Panc1 (cell line): ENCODE measurements around the gene IGFL3. TPM values are rescaled to one million over a fixed set of nuclear protein-coding genes. Genes with fewer than 3 reads are reported as not detected.

Experiments
- ATAC-seq: fragments of 200-7000 bp; cut with Tn5 transposase; 2 replicates; pipeline ENCODE4 v1.9.1; 2020; ENCODE audit warnings: mild to moderate bottlenecking, moderate library complexity
- BruUV-seq: library from RNA; stranded (reverse); fragments of 400-500 nt; replicated peaks from 2 replicates; lab custom pipeline; 2021; lab: Mats Ljungman, UMichigan
- CTCF ChIA-PET: fragments of 300-600 bp; sonication (Branson Sonifier 250); formaldehyde crosslinking; loops from one replicate; lab custom pipeline; 2022; ENCODE audit warnings: antibody characterized with exemption; lab: Charles Lee
- POLR2A ChIA-PET: fragments of 300-600 bp; sonication (Branson Sonifier 250); formaldehyde crosslinking; loops from one replicate; lab custom pipeline; 2022; ENCODE audit warnings: antibody characterized with exemption; lab: Charles Lee
- DNase-seq: peaks from one replicate; pipeline ENCODE4 v3.0.0-alpha.2; 2010; ENCODE audit warnings: low read depth, low spot score
- H3K27ac ChIP-seq: 2 replicates; pipeline ENCODE4 v1.5.1; 2011; ENCODE audit warnings: mild to moderate bottlenecking, low read length, inconsistent platforms
- H3K27me3 ChIP-seq: fragments of 200-500 bp; sonication (Bioruptor generic); 2 replicates; pipeline ENCODE4 v1.6.0; 2014; ENCODE audit warnings: low read length, inconsistent platforms; ENCODE audit not compliant: control insufficient read depth, insufficient read depth
- H3K36me3 ChIP-seq: fragments of 200-500 bp; sonication (Bioruptor generic); 2 replicates; pipeline ENCODE4 v1.5.1; 2014; ENCODE audit warnings: inconsistent platforms, mild to moderate bottlenecking, low read length, moderate library complexity; ENCODE audit not compliant: control insufficient read depth, insufficient read depth
- H3K4me1 ChIP-seq: 2 replicates; pipeline ENCODE4 v1.5.1; 2011; ENCODE audit warnings: inconsistent platforms, mild to moderate bottlenecking, low read length, moderate library complexity; ENCODE audit not compliant: control insufficient read depth, insufficient read depth
- H3K4me3 ChIP-seq, 2 experiments: 2 replicates each; pipeline ENCODE4 v1.5.1; 2011 to 2012; ENCODE audit warnings: low read depth in 2 of 2, low read length in 2 of 2, mild to moderate bottlenecking in 2 of 2, inconsistent platforms in 1 of 2, moderate library complexity in 1 of 2
- H3K9me3 ChIP-seq: fragments of 200-500 bp; sonication (Bioruptor generic); 2 replicates; pipeline ENCODE4 v1.5.1; 2014; ENCODE audit warnings: low read depth, mild to moderate bottlenecking, inconsistent platforms, low read length, moderate library complexity; ENCODE audit not compliant: control insufficient read depth, insufficient read depth
- CTCF ChIP-seq: fragments of 450-650 bp; IDR thresholded peaks from 2 replicates; pipeline ENCODE4 v1.5.1; 2017; ENCODE audit warnings: mild to moderate bottlenecking
- POLR2AphosphoS5 ChIP-seq: IDR thresholded peaks from 2 replicates; pipeline ENCODE4 v1.6.1; 2012; ENCODE audit warnings: mild to moderate bottlenecking, low read depth, low read length, moderate library complexity
- SIN3A ChIP-seq: IDR thresholded peaks from 2 replicates; pipeline ENCODE4 v1.6.1; 2012; ENCODE audit warnings: low read depth, mild to moderate bottlenecking, low read length, moderate library complexity, borderline replicate concordance; ENCODE audit not compliant: insufficient read depth
- TCF7L2 ChIP-seq: IDR thresholded peaks from 2 replicates; pipeline ENCODE4 v1.6.1; 2011; ENCODE audit warnings: mild to moderate bottlenecking, low read depth, low read length, inconsistent platforms
- in situ Hi-C: cut with HindIII; loops from 2 replicates; pipeline ENCODE4 v1.10.0; 2016; ENCODE audit warnings: low sequenced_read_pairs, low pct_unique_long_range_greater_than_20kb
- intact Hi-C: fragments of 100-400 bp; cut with micrococcal nuclease; formaldehyde crosslinking; loops from one replicate; pipeline ENCODE4 v1.10.0; 2022; ENCODE audit not compliant: unreplicated experiment
- total RNA-seq: library from RNA; stranded (reverse); gene quantifications from one replicate; pipeline ENCODE4 v1.2.1, GENCODE V29; 2021; ENCODE audit not compliant: unreplicated experiment
- TF ChIP-seq, protein P1 (sequence below), 2 experiments: IDR thresholded peaks; 2 replicates each; pipeline ENCODE4 v1.6.1; 2011 to 2012; ENCODE audit warnings: low read depth in 2 of 2, control low read depth in 1 of 2, low read length in 1 of 2, mild to moderate bottlenecking in 1 of 2, moderate library complexity in 1 of 2; ENCODE audit not compliant: insufficient read depth in 1 of 2

The IGFL3 gene
- total RNA-seq, 1 experiment from 2014 or later = not detected

DNA sequence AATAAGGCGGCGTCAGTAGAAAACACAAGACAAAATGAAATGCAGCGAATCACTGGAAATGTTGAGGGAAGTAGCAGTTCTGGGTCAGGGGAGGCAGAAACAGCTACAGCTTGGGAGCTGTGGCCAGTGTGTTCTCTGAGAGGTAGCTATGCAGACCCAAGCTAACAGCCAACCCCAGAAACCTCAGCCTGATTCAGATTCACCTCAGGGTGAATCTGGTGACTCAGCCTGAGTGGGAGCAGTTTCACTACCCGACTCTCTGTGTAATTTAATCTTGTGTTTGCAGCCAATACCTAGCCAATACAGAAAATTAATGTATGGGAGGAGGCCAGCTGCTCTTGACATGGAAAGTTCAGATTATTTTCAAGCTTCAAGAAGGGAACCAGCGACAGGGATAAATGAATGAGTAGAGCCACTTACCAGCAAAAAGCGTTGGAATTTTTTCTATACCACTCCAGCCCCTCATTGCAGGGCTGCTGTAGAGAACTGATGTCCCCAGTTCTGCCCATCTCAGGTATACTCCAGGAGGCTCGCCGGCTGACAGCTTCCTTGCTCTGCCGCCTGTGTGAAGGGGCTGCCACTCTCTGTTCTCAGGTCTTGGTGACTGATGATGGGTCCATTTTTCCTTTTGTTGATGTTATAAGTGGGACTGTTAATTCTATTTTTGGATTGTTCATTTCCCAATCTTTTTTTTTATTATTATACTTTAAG, 8.9 kb downstream of the IGFL3 start:
- Histone ChIP-seq H3K4me1 (no peaks in the 10 kb centered on the region; the same call in 1 of the 2 replicates), H3K36me3 (no peaks in the 10 kb centered on the region), H3K9me3 (no peaks in the 10 kb centered on the region), H3K27me3 (peaks cover 2% of the 10 kb centered on the region), H3K27ac (no peak overlapping the region), H3K4me3 (no peak overlapping the region)
- intact Hi-C loops = no loop called here
- no peak for DNase-seq
- BruUV-seq = no TSS peak
- CTCF ChIA-PET = interaction anchor here (1.0 kb wide), 1 partner anchor 37 kb away, joined by 3 read pairs; no protein-coding TSS in a partner anchor
- ATAC-seq = peak; percentile 78; the same call in 1 of the 2 replicates
- in situ Hi-C loops = no loop called here
- POLR2A ChIA-PET = interaction anchor here (0.6 kb wide), 1 partner anchor 706 kb away, joined by 3 read pairs; no protein-coding TSS in a partner anchor
- no peak for TF ChIP-seq POLR2AphosphoS5
- TF ChIP-seq TCF7L2 = no peak
- no peak for TF ChIP-seq SIN3A
- TF ChIP-seq, protein P1, sequence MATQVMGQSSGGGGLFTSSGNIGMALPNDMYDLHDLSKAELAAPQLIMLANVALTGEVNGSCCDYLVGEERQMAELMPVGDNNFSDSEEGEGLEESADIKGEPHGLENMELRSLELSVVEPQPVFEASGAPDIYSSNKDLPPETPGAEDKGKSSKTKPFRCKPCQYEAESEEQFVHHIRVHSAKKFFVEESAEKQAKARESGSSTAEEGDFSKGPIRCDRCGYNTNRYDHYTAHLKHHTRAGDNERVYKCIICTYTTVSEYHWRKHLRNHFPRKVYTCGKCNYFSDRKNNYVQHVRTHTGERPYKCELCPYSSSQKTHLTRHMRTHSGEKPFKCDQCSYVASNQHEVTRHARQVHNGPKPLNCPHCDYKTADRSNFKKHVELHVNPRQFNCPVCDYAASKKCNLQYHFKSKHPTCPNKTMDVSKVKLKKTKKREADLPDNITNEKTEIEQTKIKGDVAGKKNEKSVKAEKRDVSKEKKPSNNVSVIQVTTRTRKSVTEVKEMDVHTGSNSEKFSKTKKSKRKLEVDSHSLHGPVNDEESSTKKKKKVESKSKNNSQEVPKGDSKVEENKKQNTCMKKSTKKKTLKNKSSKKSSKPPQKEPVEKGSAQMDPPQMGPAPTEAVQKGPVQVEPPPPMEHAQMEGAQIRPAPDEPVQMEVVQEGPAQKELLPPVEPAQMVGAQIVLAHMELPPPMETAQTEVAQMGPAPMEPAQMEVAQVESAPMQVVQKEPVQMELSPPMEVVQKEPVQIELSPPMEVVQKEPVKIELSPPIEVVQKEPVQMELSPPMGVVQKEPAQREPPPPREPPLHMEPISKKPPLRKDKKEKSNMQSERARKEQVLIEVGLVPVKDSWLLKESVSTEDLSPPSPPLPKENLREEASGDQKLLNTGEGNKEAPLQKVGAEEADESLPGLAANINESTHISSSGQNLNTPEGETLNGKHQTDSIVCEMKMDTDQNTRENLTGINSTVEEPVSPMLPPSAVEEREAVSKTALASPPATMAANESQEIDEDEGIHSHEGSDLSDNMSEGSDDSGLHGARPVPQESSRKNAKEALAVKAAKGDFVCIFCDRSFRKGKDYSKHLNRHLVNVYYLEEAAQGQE (IDR thresholded peaks at IDR 0.05; ENCODE audit: insufficient read depth in 1 of 2, low read depth in 2 of 2, low read length in 1 of 2) = no peak
- no peak for TF ChIP-seq CTCF

- Histone ChIP-seq H3K27me3 (peaks cover 4% of the 10 kb centered on the region), H3K4me3 (no peak overlapping the region), H3K4me1 (no peaks in the 10 kb centered on the region; the same call in 1 of the 2 replicates), H3K27ac (no peak overlapping the region), H3K9me3 (no peaks in the 10 kb centered on the region), H3K36me3 (no peaks in the 10 kb centered on the region)
- in situ Hi-C loops (no loop called here), intact Hi-C loops (no loop called here)
- TF ChIP-seq SIN3A = no peak
- TF ChIP-seq, protein P1 (IDR thresholded peaks at IDR 0.05; ENCODE audit: insufficient read depth in 1 of 2, low read depth in 2 of 2, low read length in 1 of 2) = no peak
- TF ChIP-seq POLR2AphosphoS5 = no peak
- TF ChIP-seq TCF7L2 = no peak
- no peak for TF ChIP-seq CTCF
- no TSS peak for BruUV-seq
- DNase-seq = no peak
- CTCF ChIA-PET = no interaction called here
- no peak for ATAC-seq
- POLR2A ChIA-PET = no interaction called here
These were observed 10.8 kb downstream of the IGFL3 start for GRCh38 chr19:46113726-46114125.
